ENCODE measurements around the gene CACNA1C.

- TF ChIP-seq CTCF (conservative IDR thresholded peaks at IDR 0.05; ENCODE audit: low read depth, low read length) (no peak), ELK1 (IDR thresholded peaks at IDR 0.05; ENCODE audit: borderline replicate concordance, low read depth, low read length) (no peak), POLR2A (IDR thresholded peaks at IDR 0.05; ENCODE audit: low read depth, low read length) (no peak), CEBPB (IDR thresholded peaks at IDR 0.05; ENCODE audit: low read depth, low read length) (no peak), RAD21 (IDR thresholded peaks at IDR 0.05; ENCODE audit: low read length) (no peak), RFX5 (IDR thresholded peaks at IDR 0.05; ENCODE audit: low read depth, low read length) (no peak), FOS (IDR thresholded peaks at IDR 0.05; ENCODE audit: low read depth, low read length) (no peak)
Observed at GRCh38 chr12:2126676-2127406, 74.1 kb downstream of the CACNA1C start.

All from IMR-90 (cell line).